ENCODE results near the gene DNMT1.

Gene DNMT1

DNA sequence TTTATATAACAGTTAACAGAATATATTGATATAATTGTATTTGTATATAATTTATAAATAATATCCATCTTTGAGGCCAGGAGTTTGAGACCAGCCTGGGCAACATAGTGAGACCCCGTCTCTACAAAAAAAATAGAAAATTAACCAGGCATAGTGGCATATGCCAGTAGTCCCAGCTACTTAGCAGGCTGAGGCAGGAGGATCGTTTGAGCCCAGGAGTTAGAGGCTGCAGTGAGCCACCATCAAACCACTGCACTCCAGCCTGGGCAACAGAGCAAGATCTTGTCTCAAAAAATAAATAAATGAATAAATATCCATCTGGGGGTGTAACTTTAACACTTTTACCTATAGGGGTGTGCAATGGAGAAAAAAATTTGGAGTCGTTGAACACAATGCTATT lies 110.0 kb downstream of the DNMT1 start:
- in situ Hi-C loops (cut with MboI; ENCODE audit: low sequenced_read_pairs, unreplicated experiment) = no loop called here
- TF ChIP-seq CTCF (IDR thresholded peaks at IDR 0.05; ENCODE audit: borderline replicate concordance, control extremely low read depth, extremely low read depth, insufficient read depth, missing control alignments) = no peak
- DNase-seq (ENCODE audit: low spot score) = no peak

DNA sequence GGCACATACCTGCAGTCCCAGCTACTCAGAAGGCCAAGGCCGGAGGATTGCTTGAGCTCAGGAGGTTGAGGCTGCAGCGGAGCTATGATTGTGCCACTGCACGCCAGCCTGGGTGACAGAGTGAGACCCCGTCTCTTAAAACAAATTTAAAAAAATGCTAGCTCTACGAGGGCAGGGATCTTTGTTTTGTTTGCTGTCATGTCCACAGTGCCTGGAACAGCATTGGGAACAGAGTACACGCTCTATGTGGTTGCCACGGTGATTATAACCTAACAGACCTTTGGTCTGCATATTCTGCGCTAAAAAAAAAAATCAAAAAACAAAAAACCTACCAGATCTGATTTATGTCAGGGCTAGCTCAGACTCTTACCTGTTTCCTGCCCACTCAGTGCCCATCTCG lies 110.8 kb downstream of the DNMT1 start:
- TF ChIP-seq CTCF (IDR thresholded peaks at IDR 0.05; ENCODE audit: borderline replicate concordance, control extremely low read depth, extremely low read depth, insufficient read depth, missing control alignments) = no peak
- no peak for DNase-seq (ENCODE audit: low spot score)
- in situ Hi-C loops (cut with MboI; ENCODE audit: low sequenced_read_pairs, unreplicated experiment) = no loop called here

Measured in GM13976 (cell line).